Measurements from ENCODE around the gene METTL1.
"Not testable (repeated sequence)": the region's sequence is repeated elsewhere in the genome, so short reads cannot be mapped to it uniquely, and the experiment has no call there.

Gene METTL1

DNA sequence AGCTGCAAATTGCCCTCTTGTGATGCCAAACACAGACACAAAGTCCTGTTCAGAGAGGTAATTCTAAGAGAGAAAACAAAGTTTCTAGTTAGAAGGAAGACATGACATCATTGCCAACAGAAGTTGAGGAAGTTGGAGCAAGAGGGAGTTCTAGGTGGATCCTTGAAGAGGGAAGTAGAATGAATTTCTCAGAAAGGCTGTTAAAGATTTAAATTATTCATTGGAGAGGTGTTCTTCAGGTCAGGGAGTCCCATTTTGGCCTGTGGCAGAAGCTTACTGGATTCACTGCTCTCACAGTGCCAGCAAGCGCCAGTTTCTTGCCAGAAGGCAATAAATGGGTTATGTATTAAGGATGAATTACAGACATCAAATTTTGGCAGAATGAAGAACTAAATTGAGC lies 26.0 kb upstream of the METTL1 start:
- DNase-seq (ENCODE audit: low spot score) = no peak

DNA sequence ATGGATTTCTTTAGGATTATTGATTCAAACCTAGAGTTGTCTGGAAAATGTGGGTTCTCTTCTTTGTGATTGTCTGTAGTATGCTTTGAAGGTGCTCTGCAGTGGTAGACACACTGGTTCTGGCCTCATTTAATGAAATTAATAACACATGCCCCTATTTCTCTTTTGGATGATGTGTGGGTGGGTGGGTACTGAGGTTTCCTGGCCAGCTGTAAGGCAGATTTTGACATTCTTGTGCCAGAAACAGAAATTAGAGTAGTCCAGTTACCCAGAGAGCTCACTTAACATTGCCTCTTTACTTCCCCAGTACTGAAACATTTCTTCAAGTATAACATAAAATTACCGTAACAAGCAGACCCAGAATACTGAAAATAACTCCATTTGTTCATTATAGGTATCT lies 25.1 kb upstream of the METTL1 start:
- DNase-seq (ENCODE audit: low spot score) = no peak

DNA sequence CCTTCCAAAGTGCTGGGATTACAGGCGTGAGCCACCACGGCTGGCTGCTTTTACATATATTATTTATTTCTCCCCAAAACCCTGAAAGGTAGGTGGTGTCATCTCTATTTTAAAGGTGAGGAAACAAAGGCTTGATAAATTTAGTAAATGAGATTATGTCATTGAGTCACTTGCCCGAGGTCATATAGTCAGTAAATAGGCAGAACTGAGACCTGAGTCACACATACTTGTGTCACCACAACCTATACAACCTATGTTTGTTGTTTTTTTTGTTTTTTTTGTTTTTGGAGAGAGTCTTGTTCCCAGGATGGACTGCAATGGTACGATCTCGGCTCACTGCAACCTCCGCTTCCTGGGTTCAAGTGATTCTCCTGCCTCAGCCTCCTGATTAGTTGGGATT lies 23.4 kb upstream of the METTL1 start:
- no peak for DNase-seq (ENCODE audit: low spot score)

DNA sequence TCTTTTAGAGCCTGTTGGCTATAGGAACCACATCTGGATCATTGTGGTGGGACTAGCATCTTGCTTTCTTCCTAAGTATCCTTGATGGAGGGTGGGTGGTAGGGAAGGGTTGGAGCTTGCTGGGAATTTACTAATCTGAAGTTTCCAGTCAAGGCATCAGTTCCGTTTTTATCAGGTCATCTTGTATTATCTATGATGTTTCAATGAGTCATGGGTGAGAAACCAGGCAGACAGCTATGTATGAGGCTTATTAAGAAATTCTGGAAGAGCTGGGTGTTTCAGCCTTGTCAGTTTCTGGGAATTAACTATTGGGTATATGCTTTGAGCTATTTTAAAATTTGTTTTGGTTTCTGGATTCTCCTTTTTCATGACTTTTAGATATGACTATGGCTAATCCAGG lies 22.0 kb upstream of the METTL1 start:
- no peak for DNase-seq (ENCODE audit: low spot score)

DNA sequence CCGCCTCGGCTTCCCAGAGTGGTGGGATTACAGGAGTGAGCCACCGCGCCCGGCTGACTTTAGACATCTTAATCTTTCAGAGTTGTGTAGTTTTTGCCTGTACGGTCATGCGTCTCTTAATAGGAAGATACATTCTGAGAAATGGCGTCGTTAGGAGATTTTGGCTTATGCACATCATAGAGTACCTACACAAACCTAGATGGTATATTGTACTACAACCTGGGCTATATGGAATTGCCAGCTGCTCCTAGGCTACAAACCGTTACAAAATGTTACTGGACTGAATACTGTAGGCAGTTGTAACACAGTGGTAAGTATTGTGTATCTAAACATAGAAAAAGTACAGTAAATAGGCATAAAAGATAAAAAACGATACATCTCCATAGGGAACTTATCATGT lies 12.0 kb upstream of the METTL1 start:
- no peak for DNase-seq (ENCODE audit: low spot score)

DNA sequence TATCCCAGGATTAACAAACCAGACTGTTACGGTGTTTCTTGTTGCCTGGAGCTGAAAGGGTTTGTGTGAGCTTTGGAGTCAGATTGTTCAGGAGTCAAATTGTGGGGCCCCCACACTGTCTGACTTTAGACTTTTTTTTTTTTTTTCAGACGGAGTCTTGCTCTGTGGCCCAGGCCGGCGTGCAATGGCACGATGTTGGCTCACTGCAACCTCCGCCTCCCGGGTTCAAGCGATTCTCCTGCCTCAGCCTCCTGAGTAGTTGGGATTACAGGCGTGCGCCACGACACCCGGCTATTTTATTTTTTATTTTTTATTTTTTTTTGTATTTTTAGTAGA lies 11.5 kb upstream of the METTL1 start:
- no peak for DNase-seq (ENCODE audit: low spot score)

DNA sequence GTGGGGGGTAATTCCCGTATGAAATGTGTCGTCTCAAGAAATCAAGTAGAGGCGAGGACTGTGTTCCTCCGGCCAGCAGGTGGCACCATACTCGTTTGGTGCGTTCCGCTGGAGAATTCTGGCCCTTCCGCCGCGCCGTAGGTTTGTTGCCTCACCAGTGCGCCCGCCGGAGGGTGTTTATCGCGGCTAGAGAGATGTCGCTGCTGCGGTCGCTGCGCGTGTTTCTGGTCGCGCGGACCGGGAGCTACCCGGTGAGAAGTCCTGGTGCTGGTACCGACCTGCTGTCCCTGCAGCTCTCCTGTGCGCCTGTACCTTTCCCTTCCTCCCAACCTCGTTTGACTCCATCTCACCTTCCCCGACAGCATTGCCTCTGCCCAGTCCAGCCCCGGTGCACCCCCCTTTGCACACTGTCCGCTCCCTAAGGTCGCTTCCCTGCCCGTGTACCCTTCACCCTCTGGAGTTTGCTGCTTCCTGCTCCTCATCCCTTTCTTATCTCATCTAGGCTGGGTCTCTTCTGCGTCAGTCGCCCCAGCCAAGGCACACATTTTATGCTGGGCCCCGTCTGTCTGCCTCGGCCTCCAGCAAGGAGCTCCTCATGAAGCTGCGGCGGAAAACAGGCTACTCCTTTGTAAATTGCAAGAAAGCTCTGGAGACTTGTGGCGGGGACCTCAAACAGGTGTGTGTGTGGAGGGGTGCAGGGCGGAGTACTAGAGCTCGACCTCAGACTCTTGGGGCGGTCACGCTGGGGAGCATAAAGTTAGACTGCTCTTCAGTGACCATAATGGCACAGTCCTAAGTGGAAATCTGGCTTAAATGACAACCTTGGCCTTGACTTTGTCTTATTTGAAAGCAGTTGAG lies 10.9 kb upstream of the METTL1 start, which contains the start of gene TSFM:
TSFM (plus strand) TSS at position 180 of the 858 bp plus-strand sequence; CDS start at position 195, 15 bp downstream.
- peak; percentile 95 for DNase-seq (ENCODE audit: low spot score)

DNA sequence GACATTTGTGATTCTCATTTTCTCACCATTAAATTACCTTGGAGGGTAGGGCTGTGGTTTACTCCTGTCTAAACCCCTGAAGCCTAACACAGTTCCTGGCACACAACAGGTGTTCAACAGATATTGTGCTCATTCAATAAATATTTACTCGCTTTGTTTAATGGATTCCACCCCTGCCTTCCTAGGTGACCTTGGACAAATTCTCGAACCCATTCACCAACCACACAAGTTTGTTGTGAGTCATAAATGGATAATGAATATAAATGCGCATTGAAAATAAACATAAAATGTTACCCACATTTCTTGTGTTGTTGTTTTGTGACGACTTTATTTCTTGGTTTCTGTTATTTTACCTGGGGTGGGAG lies 10.3 kb upstream of the METTL1 start:
- DNase-seq (ENCODE audit: low spot score) = no peak

DNA sequence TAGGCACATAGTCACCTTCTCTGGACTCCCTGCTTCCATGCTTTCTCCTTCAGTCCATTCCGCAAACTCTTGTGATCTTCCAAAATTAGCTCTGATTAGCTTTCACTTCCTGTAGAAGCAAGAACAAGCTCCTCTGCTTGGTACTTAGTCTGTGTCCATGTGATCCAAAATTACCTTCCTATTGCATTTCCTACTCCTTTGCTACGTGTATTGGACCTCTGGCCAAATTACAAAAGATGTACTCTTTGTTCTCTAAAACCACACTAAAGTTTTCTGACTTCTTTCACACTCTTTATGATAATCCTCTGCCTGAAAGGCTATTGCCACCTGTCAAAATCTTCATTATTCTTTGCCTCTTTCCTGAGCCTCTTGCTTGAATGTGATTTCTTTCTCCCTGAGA lies 9.9 kb upstream of the METTL1 start:
- DNase-seq (ENCODE audit: low spot score) = no peak

DNA sequence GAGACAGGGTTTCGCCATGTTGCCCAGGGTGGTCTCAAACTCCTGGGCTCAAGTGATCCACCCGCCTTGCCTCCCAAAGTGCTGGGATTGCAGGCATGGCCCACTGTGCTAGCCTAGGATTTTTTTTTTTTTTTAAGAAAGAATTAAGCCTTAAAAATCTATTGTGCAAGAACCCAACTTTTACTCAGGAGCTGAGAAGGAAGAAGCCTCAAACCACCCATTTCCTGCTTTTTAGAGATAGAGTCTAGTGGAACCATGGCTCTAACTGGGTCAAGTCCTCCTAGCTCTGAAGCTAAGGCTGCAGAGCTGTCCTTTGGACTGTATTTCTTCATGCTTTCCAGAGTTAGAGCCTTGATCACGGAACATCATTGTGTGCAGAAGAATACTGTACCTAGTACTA lies 9.3 kb upstream of the METTL1 start:
- DNase-seq (ENCODE audit: low spot score) = no peak

DNA sequence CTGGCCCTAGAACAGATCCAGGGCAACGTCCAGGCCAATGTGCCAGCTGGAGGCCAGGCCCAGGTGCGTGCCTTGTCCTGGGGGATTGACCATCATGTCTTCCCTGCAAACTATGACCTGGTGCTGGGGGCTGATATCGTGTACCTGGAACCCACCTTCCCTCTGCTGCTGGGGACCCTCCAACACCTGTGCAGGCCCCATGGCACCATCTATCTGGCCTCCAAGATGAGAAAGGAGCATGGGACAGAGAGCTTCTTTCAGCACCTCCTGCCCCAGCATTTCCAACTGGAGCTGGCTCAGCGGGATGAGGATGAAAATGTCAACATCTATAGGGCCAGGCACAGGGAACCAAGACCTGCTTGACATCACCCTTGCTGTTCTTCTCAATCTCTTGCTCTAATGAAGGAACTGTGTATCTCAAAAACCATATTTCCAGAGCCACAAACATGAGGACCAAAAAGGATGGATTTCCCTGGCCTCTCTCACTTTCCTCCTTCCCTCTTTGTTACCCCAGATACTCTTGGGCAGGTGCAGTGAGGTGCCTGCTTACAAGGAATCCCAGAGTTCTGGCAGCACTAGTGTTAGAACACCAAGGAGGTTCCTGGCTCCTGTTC lies 8.5 kb upstream of the METTL1 start:
- DNase-seq (ENCODE audit: low spot score) = no peak

DNA sequence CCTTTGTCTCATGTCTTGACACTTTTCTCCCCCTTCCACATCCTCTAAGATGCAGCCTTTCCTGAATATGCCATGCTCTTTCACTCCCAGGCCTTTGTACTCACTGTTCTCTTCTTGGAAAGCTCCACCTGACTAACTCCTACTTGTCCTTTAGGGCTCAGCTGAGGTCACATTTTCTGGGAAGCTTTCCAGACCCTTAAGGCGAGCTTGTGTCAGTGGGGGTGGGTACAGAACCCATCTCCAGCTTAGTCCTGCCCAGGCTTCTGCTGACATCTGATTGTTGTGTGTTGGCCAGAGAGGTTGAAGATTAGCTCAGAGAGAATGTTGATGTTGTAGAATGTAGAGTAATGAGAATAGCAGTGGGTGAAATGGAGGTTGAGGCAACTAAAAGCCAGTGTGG lies 7.8 kb upstream of the METTL1 start:
- no peak for DNase-seq (ENCODE audit: low spot score)

DNA sequence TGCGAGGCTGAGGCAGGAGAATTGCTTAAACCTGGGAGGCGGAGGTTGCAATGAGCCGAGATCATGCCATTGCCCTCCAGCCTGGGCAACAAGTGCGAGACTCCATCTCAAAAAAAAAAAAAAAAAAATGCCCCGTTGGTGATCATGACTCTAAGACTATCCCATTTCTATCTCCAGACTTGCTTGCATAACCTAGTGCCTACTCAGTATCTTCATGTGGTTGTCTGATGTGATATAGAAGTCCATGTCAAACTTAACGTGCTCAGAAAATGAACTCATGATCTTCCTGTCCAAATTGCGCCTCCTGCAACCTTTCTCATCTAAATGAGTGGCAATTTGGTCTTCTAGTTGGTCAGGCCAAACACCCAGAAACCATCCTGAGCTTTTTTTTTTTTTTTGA lies 6.0 kb upstream of the METTL1 start:
- DNase-seq (ENCODE audit: low spot score) = no peak

DNA sequence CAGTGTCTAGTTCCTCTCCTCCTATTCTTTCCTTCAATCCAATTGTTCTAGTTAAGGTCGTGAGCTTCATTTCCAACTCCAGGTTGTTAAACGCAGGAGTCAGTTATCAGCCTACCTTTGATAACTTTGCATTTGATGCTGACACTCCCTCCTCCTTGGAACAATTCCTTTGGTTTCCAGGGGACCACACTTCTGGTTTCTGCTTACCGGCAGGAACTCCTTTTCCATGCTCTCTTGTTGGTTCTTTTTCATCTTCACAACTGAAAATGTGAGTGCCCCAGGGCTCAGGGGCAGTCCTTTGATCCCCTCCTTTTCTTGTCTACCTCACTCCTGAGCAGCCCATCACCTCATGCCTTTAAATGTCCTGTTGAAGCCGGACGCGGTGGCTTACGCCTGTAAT lies 5.5 kb upstream of the METTL1 start:
- no peak for DNase-seq (ENCODE audit: low spot score)

DNA sequence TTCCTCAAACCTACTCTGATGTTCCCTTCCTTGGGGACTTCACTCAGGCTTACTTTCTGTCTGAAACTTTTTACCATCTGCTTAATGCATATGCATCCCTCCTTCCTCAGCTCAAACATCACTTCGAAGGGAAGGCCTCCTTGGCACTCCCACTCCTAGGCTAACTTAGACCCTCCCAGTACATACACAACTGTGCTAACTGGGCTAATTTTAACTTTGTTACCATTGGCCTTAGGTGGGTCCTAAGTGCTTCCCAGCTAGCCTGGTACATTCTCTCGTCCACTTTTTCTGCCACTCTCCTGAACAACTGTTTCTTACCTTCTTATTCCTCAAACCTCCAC lies 4.3 kb upstream of the METTL1 start:
- no peak for DNase-seq (ENCODE audit: low spot score)

DNA sequence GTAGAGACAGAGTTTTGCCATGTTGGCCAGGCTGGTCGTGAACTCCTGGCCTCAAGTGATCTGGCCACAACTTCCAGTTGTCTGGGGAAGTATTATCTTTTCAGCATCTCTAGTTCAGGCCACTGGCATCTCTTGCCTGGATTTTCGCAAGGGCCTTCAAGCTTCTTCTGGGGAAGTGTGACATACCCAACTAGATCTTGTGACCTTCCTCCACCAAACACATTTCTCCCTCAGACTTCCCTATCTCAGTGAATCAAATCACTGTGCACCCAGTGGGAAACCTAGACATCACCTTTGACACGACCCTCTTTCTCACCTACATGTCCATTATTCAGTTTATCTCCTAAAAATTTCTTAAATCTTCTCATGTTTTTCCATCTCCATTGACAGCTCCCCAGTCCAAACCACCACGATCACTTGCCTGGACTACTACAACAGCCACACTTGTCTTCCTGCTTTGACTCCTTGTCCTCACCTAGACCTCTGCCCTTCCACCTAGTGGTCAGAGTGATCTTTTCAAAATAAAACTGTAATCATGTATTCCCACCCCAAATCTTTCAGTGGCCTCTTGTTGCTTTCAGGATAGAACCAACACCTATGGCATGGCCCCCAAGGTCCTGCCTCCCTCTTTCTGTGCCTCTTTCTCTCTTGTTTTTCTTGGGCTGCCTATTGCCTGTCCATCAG lies 3.8 kb upstream of the METTL1 start:
- no peak for DNase-seq (ENCODE audit: low spot score)

DNA sequence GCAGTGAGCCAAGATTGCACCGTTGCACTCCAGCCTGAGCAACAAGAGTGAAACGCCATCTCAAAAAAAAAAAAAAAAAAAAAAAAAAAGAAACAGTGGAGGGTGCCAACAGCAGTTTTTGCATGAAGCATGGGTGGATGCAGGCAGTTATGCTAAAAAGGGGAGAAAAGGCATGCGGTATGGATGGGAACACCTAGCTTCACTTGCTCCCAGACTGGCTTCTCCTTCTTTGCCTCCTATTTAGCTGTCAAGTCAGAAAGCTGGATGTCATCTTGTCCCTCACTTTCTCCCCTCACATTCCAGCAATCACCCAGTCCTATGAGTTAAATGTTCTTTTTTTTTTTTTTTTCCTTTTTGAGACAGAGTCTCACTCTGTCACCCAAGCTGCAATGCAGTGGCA lies 3.1 kb upstream of the METTL1 start:
- DNase-seq (ENCODE audit: low spot score) = no peak

DNA sequence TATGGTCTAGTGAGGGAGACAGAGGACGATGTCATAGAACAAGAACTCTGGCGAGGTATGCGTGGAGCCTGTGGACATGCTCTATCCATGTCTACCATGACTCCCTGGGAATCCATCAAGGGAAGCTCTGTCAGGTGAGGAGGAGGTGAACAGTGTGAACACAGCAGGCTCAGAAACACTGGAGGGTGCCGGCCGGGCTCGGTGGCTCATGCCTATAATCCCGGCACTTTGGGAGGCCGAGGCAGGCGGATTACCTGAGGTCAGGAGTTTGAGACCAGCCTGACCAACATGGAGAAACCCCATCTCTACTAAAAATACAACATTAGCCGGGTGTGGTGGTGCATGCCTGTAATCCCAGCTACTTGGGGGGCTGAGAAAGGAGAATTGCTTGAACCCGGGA lies 2.7 kb upstream of the METTL1 start:
- not testable (repeated sequence) for DNase-seq (ENCODE audit: low spot score)

DNA sequence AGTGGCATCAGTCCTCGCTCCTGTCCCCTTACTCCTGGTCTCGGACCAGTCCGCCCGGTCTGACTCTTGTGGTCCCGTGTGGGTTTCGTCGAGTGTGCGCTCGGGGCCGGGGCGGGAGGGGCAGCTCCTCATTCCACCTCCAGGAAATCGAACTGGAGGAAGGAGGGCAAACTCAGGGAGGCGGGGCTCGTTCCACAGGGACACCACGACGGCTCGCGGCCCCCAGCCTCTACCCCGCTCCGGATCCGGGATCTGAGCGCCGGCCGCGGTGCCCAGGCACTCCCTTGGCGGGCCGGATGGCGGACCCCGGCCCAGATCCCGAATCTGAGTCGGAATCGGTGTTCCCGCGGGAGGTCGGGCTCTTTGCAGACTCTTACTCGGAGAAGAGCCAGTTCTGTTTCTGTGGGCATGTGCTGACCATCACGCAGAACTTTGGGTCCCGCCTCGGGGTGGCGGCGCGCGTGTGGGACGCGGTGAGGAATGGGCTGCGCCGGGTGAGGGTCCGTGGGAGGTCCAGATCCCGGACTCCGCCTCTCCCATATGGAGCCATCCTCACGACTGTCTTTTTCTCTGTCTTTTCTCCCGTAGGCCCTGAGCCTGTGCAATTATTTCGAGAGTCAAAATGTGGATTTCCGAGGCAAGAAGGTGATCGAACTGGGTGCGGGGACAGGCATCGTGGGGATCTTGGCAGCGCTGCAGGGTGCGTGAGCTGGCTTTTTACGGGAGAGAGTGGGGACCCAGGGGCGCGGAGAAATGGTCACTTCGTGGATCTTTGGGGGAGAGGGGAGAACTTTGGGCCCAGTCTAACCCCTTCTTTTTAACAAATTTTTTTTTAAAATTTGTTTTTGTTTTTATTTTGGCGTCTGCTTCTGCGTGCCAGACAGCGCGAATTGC lies 771 bp upstream of the METTL1 start, which contains the start of gene EEF1AKMT3:
EEF1AKMT3 (plus strand) TSS at position 186 of the 894 bp plus-strand sequence; CDS start at position 297, 111 bp downstream.
- peak; percentile 37 for DNase-seq (ENCODE audit: low spot score)

DNA sequence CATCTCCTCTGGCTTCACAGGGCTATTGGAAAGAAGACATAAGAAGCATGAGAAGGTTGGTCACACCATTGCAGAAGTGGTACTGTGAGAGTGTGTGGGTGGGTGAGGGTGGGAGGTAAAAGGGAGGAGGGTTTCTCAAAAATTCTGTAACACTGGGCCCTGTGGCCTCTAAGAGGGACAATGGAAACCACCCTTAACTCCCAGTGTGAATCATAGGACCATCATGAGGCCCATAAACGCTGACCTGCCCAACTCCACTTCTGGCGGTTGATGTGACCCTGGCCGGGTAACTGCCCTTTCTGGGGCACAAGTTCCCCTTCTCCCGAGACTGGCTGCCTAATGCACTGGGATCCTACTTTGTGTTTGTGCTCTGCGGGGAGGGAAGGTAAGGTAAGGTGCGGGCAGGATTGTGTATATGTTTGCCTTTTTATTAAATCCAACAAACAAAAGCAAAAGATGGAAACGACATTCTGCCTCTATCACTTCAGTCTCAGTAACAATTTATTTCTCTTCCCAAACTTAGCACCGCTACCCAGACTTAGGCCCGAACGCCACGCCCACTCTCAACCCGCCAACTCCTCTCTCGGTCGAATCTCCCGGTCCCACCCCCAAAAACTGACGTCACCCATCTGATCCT lies 551 bp downstream of the METTL1 start:
- DNase-seq (ENCODE audit: low spot score) = peak; percentile 92

DNA sequence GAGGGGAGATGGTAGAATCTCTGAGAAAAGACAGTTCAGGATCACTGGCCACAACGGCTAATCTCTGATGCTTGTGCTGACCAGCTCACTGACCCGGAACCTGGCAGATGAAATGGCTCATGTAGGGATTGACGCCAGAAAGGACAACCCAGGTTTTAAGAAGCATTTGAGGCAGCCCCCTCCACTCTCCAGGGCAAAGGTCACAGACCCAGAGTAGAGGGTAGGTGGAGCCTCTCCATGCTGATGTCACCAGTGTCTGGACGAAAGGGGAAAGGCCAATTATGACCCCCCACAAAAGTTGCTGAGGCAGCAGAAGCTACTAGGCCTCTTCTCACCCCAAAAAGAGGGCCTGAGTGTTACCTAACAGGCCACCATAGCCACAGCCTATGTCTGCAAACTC lies 1.2 kb downstream of the METTL1 start:
- DNase-seq (ENCODE audit: low spot score) = no peak

DNA sequence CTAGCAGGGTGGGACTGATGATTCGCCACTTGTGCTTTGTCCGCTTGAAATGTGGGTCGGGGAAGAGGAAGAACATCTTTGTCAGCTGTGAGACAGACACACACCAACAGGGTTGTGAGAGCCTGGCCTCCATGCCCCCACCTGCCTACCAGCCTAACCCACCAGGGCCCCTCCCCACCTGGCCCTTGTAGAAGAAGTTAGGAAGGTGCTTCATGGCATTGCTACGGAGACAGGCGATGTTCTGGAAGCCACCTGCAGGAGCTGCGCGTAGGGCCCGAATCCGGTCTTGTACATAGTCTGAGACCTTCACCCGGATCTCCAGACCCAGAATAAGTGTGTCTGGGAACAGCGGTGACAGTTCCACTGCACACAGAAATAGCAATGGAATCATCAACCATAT lies 2.3 kb downstream of the METTL1 start:
- no peak for DNase-seq (ENCODE audit: low spot score)

Measured in activated CD4-positive, alpha-beta T cell treated with anti-CD3 and anti-CD28 coated beads, Interleukin-2, Interleukin-4, amounts not matched to agents 100 ng/mL and 50 ng/mL, durations not matched to agents 16 hours and 8 hours (primary cell).